OCI-M2 (cell line): ENCODE results near the gene LEMD2.

Experiments used
- DNase-seq: peaks from one replicate; lab custom pipeline; 2025; ENCODE audit not compliant: unreplicated experiment; lab: John Stamatoyannopoulos, UW

Gene LEMD2

GRCh38 chr6:33820243-33820642, 31.3 kb upstream of the LEMD2 start:
- no peak for DNase-seq

DNA sequence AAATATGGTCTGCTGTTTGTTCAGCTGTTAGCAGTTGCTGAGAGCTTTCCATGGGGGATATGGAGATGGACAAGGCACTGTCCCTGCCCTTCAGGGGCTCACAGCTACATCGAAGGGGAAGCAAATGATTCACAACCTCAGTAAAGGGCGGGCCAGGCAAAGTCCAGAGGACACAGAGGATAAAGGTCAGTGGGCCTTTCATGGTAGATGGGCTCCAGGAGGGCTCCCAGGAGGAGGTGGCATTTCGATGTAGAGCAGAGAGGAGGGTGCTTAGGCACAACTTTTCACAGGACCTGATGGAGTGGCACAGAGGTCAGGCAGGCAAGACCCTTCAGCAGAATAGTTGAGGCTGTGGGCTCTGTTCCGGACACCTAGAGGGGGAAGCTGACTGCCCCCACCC, 30.1 kb upstream of the LEMD2 start:
- no peak for DNase-seq

- DNase-seq, result no peak
Measured at GRCh38 chr6:33818293-33818692, 29.4 kb upstream of the LEMD2 start.

GRCh38 chr6:33817489-33817888, 28.6 kb upstream of the LEMD2 start:
- DNase-seq, result no peak

GRCh38 chr6:33816911-33817310, 28.0 kb upstream of the LEMD2 start:
- no peak for DNase-seq

DNA sequence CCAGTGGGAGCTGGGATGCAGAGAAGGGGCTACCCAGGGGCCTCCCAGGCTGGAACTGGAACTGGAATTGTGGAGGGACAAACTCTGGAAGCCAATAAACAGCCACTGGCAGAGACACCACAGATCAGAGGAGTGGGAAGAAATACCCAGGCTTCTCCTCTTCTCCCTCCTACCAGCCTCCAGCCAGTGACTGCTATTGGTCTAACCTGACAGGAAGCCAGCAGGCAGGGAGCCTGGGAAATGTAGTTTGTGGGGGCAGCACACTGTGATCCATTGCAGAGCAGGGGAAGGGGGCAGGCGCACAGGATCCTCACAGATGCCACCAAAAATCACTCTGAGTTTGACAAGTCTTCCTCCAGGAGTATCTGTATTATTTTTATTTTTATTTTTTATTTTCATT, 26.9 kb upstream of the LEMD2 start:
- DNase-seq, result no peak

DNA sequence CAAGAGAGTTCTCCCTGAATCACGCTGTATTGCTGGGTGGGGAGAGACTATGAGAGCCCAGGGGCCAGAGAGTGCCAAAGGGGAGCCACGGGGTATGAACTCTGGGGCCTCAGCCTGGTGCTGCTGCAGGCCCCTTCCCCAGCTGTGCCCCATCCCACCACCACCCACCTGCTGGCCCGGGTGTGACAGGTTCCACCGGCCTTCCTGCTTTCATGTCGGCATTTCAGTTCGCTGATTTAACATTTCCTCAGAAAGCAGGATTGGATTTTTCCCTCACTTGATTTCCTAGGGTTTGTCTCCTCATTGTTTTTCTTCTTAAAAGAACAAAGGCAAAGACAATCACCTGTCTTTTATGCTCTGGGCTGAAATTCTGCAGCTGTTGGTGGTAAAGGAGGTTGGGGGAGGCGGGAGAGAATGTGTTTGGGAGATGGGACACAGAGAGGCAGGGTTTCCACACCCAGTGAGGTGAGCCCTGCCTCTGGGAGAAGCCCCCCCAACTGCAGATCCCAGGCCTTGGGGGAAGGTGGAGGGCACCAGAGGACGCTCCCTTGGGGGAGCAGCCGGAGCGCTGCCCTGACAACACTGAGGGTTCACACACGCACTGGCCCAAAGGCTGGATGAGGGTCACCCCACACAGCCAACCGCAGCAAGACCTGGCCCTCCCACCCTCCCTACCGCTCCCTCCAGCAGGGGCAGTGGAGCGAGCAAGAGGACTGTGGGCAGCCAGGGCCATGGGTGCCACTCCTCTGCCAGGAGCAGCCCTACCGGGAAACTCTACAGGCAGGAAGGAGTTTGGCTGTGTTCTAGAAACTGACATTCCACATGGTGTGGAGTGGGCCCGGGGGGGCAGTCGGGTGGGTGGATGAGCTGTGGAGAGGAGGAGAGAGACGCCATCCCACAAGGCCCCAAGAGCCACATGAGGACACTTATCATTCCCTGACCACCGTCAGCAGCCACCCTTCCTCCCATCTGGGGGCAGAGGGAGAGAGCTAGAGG, 25.4 kb upstream of the LEMD2 start:
- DNase-seq, result no peak

DNA sequence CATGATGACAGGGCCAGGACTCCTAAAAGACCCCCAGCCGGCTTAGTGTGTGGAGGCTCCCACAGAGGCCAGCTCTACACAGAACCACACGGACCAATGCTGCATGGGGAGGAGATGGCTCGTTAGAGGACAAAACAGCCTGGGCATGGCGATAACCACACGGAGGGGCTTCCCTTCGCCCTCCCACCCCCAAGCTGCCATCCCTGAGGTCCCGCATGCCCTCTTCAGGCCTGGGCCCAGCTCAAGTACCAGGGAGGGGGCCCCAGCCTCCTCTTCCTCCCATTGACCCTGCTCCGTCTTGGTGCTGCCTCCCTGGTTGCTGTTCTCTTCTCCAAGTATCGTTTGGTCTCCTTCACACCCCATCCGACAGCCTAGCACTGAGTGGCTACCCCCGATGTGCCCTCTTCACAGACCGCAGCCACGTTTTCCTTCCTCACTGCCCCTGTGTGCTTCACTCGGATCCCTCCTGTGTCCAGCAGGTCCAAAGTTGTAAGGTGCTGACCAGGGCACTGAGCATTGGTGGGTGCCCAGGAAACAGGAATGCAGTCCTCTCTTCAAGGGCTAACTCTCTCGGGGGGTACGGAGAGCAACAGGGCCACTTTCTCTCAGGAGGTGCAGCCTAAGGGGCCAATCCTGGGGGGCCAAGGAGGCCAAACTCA, 24.4 kb upstream of the LEMD2 start:
- no peak for DNase-seq

DNA sequence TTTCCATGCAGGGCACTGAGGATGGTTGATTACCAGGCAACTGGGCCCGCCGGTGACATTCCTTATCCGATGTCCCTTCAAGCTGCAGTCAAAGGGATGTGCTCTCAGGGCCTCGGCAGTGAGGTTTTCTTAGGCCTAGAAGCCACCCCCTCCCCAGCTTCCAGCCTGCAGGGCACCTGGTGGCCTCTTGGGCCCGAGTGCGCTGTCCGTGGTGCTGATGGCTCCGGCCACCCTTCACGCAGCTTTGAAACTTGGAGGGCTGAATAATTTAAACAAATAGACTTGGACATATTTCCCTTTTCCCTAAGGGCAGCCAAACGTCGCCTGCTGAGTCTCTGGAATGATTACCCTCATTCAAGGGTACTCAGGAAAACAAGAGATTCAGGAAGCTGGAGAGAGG, 23.7 kb upstream of the LEMD2 start:
- DNase-seq, result no peak

DNA sequence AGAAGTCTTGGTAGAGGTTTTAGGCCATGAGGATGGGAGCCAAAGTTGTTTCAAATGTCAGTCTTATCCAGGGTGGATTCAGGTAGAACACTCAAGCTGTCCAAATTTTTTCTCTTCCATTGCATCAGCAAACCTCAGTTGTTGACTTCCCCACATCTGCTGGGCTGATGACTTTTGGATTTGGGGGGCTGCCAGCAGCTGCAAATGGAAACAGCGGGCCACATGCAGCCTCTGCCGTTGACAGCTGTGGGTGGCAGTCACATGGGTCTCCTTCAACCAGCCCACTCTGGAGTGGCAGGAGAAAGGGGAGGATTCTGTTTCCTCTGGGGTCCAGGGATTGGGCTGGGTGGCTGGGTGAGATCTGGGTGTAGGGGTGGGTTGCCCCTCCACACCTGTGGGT, 20.7 kb upstream of the LEMD2 start:
- no peak for DNase-seq

DNA sequence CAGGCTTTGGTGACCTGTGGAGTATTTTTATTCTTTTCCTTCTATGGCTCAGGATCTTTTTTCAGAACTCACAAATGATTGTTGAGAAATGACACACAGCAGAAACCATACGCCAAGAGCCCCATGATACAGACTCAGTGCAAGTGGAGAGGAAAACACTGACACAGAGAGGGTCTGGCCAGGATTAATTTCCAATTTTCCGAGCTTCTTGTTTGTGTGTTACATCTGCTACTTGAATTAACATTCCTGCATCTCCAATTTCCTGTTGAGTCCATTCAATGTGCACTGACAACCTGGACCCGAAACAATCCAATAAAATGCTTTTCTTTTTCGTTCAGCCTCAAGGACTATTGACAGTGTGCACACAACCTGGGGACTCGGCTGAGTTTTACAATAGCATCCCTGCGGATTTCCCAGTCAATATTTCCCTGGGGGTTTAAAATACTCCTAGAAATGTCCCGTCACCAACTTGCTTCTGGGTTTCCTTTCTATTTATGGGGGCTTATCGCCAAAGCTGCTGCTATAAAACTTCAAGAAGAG, 19.8 kb upstream of the LEMD2 start:
- no peak for DNase-seq

DNA sequence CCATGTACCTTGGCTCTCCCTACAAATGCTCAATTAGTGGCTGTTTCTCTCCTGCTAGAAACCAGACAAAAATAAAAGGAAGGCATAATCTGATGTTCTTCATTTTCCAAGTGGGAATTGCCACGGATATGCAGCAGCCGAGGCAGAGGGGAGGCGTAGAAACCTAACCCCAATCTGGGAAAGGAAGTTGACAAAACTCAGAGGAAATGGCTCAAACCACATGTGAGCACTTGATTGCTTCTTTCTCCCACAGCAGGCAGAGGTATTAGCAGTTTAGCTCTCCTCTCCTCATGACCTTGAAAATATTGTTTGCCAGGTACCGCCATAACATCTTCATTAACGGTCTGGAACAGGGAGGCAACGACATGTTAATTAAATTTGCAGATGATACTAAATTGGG, 18.7 kb upstream of the LEMD2 start:
- DNase-seq, result no peak

DNA sequence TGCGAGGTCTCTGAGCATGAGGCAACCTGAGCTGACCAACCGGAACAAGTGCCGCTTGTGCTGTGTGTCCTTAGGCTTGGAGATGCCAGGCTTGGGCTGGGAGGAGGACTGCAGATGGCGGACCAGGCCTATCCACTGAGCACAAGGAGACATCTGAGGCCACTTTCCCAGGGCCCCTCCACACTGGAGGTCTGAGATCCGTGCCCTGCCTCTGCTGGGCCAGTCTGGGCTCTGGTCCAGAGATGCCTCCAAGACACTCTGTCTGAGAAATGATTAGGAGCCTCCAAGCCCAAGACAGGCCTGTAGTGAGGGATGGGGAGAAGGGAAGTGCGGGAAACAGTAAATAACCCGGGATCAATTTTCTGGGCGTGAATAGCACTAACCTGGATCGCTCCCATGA, 17.9 kb upstream of the LEMD2 start:
- DNase-seq, result no peak

- DNase-seq, result no peak
Measured at GRCh38 chr6:33803571-33804053, 14.7 kb upstream of the LEMD2 start, which contains the start of gene MLN. TSS of gene MLN (minus strand) at chr6:33804003. CDS start at chr6:33801163, 2,840 bp downstream.

DNA sequence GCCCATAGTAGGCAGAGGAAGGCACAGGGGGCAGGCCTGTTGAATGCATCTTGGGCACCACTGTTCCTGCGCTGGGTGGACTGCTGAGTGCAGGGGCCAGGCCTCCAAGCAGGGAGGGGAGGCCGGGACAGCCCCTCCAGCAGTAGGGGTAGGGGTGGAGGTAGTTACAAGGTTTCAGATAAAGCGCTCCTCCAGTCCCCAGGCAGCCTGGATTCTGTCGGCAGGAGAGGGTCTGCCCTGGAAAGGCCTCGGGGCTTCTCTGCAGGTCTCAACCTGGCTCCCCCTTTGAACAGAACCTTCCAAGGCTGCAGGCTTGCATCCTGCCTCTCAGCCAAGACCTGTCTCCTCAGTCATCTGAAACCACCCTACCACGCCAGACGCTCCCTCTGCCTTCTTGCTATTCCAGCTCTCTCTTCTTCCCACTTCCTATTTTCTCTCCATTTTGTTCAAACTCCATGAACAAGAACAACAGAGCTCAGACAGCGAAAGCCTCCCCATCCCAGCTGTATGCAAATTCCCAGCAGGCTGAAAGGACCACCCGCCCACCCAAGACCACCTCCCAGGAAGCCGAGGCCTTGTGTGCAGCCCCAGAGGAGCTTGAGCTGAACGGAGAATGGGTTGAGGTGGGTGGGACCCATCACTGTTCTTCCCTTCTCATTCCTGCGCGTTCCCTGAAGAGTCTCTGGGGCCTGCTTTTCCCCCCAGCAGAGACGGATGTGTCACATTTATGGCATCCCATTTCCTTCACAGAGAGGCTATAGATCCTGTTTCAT, 13.4 kb upstream of the LEMD2 start:
- DNase-seq, result no peak

DNA sequence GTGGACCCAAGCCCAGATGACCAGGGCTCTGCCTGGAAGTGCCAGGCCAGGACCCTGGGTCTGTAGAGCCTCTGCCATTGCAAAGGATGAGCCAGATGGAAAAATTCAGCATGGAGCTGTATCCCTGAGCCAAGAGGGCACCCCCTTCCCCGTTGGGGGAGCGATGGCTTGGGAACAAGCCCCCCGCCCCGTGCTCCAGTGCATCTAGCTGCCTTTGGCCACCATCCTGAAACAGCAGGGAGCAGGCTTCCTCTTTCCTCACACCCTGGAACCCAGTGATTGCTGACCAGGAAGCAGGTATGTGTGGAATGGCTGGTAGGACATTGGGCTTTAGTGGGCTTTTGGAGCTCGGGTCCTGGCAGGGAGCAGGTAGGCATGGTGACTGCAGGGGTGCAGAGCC, 12.7 kb upstream of the LEMD2 start:
- no peak for DNase-seq

DNA sequence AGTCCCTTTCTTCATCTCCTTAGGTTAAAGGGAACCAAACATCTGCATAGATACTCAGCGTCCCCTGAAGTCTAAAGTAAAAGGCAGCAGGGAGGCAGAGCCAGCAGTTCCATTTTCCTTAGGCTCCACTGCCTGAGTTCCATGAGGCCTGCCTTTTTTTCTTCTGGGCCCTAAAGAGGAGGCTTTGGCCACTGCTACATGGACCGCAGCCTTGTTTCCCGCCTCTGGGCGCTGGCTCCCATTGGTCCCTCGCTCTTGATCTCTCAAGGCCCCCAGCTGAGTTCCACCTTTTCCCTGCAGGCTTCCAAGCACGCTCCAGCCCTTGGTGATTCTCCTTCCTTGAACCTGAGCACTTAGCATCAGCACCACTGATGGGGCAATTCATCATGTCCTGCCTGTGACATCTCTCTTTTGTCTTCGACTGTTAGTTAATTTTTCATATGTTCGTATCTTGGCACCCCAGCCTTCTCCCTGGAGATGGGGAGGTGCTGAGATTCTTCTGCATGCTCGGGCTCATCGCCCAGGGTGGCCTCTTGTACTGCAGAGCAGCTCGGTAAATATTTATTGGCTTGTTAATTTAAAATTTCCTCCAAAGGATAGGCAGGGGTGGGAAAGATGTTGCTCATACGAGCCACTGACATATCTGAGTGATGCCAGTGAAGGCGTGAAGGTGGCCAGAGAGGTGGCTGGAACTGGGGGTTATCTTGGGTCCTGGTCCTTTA, 11.5 kb upstream of the LEMD2 start:
- no peak for DNase-seq

DNA sequence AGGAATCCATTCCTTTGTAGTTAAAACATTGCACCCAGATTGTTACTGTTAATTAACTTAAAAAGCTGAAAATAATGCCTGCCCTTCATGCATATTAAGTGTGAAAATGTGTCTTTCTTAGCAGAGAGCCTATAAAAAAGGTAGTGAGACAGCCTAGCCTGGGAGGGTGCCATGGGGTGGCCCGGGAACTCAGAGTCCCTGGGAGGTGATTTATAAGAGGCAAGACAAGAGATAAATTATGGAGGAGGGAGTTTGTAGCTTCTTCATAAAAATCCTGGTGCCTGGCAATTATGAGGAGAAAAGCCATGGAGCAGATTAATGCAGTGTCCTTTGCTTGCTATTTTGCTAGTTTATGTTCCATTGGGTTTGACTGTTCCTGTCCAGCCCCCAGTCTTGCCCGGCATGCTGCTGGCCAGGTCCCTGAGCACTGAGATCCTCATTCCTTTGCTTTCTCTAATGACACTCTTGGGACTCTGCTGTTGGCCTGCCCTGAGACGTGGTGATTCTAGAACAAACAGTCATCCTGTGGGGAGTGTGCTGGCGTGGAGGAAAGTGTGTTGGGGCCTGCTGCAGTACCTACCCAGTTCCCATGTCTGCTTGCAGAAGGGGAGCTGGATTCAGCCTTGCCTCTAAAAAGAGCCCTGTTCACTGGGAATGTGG, 10.7 kb upstream of the LEMD2 start:
- no peak for DNase-seq

DNA sequence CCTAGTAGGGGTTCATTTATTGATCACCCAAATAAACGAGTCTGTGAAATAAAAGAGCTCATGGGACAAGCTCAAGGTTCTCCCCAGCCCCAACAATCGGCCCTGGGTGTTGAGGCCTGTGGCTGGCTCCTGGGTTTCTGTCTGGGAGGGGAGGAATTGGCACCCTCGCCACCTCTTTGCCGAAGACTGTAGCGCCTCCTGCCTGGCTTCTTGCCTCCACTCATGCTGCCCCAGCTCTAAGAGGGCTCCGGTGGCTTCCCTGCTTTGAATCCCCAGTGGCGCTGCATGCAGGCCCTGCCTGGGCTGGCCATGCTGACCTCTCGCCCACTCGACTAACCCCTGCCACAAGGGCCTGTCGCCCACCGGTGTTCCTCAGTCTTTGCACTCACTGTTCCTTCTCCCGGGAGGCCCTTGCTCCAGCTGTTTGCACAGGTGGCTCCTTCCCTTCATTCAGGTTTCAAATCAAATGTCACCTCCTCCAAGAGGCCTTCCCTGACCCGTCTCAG, 9.5 kb upstream of the LEMD2 start:
- DNase-seq, result no peak
